Left lung (tissue), 10 donors: ENCODE results near the gene RSU1. TPM values are rescaled to one million over a fixed set of nuclear protein-coding genes. Genes with fewer than 3 reads are reported as not detected.

Source experiments
- ATAC-seq: fragments of 200-7000 bp; cut with Tn5 transposase; one replicate; pipeline ENCODE4 v1.9.1; 2020; ENCODE audit warnings: moderate library complexity
- DNase-seq, 4 donors: peaks; one replicate each; pipeline ENCODE4 v3.0.0-alpha.2; 2013 to 2020
- H3K27ac ChIP-seq, 2 donors: fragments of 200-600 bp; sonication (generic) in 1 of 2; one replicate each; pipeline versions ENCODE4 v1.5.0 to v1.8.0; 2020 to 2021
- H3K27me3 ChIP-seq, 2 donors: fragments of 200-600 bp; sonication (generic) in 1 of 2; one replicate each; pipeline versions ENCODE4 v1.5.0 to v1.8.0; 2020 to 2021
- H3K36me3 ChIP-seq, 2 donors: fragments of 200-600 bp; sonication (generic) in 1 of 2; one replicate each; pipeline versions ENCODE4 v1.5.0 to v1.8.0; 2020 to 2021
- H3K4me1 ChIP-seq, 2 donors: fragments of 200-600 bp; one replicate each; pipeline ENCODE4 v1.8.0; 2021
- H3K4me3 ChIP-seq, 2 donors: fragments of 200-600 bp; sonication (generic) in 1 of 2; one replicate each; pipeline versions ENCODE4 v1.5.0 to v1.8.0; 2020 to 2021; ENCODE audit warnings: mild to moderate bottlenecking in 1 of 2
- H3K9me3 ChIP-seq, 2 donors: fragments of 200-600 bp; sonication (generic) in 1 of 2; one replicate each; pipeline versions ENCODE4 v1.5.0 to v1.8.0; 2020 to 2021
- intact Hi-C, 2 donors: fragments of 100-400 bp; cut with DNase I; formaldehyde crosslinking; loops; one replicate each; pipeline versions ENCODE4 v1.11.2 to v1.14.2; 2022
- polyA plus RNA-seq, 6 donors: library from polyadenylated mRNA; unstranded; fragments of 120-200 nt; gene quantifications; one replicate each; pipeline ENCODE4 v1.2.1, GENCODE V29; 2013; ENCODE audit not compliant: insufficient read length in 6 of 6
- total RNA-seq, 2 donors: library from RNA; stranded (reverse); fragmentation: NEBNext Ultra II Directional; extraction: Animal tissue kit (Norgen Biotek cat#: 25700); gene quantifications; one replicate each; pipeline ENCODE4 v1.2.1, GENCODE V29; 2021
- TF ChIP-seq, protein P1 (sequence below), 2 donors: fragments of 200-600 bp; sonication (generic) in 1 of 2; IDR thresholded peaks; one replicate each; pipeline versions ENCODE4 v1.5.0 to v1.8.0; 2021; ENCODE audit warnings: antibody characterized with exemption in 2 of 2
- donor health status: DM: no; HTN: yes; CAD: no.
- donor health status: DM: no; HTN: no; CAD: no.

RSU1 gene
- total and polyA plus RNA-seq, 8 donors, result 68.1 to 114 (median 85.3) TPM

DNA sequence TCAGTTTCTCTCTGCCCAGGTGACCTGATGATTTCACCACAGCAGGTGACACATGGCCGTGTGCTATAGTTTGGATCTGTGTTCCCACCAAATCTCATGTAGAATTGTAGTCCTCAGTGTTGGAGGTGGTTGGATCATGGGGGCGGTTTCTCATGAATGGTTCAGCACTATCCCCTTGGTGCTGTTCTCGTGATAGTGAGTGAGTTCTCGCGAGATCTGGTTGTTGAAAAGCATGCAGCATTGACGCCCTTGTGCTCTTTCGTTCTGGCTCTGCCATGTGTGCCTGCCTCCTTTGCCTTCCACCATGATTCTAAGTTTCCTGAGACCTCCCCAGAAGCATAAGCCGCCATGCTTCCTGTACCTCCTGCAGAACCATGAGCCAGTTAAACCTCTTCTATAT, 210.3 kb downstream of the RSU1 start:
- no peaks in the 10 kb centered on the region for H3K9me3 ChIP-seq
- no peaks in the 10 kb centered on the region for H3K4me1 ChIP-seq
- intact Hi-C loops, result no loop called here
- ATAC-seq, result no peak
- TF ChIP-seq, protein P1, sequence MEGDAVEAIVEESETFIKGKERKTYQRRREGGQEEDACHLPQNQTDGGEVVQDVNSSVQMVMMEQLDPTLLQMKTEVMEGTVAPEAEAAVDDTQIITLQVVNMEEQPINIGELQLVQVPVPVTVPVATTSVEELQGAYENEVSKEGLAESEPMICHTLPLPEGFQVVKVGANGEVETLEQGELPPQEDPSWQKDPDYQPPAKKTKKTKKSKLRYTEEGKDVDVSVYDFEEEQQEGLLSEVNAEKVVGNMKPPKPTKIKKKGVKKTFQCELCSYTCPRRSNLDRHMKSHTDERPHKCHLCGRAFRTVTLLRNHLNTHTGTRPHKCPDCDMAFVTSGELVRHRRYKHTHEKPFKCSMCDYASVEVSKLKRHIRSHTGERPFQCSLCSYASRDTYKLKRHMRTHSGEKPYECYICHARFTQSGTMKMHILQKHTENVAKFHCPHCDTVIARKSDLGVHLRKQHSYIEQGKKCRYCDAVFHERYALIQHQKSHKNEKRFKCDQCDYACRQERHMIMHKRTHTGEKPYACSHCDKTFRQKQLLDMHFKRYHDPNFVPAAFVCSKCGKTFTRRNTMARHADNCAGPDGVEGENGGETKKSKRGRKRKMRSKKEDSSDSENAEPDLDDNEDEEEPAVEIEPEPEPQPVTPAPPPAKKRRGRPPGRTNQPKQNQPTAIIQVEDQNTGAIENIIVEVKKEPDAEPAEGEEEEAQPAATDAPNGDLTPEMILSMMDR (IDR thresholded peaks at IDR 0.05), result no peak
- DNase-seq, result no peak
- no peaks in the 10 kb centered on the region for H3K36me3 ChIP-seq
- no peak overlapping the region for H3K27ac ChIP-seq
- H3K4me3 ChIP-seq, result no peak overlapping the region
- H3K27me3 ChIP-seq, result no peaks in the 10 kb centered on the region

DNA sequence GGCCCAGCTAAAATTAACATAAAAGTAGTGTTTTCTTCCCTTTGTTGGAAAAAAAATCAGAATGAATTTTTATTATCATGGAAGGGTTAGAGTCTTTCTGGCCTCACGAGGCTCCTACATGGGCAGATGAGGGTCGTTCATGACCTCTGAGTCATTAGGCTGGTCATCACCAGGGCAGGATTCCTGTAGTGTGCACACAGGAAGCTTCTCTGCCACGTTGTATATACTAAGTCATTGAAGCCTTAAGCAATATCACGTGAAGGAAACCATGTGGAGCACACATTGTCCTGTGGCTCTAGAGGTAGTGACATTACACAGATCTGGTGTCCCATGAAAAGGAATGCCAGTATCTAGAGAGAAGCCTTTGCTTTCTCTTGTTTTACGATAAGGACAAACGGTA, 210.8 kb downstream of the RSU1 start:
- intact Hi-C loops, result no loop called here
- Histone ChIP-seq H3K4me1 (no peaks in the 10 kb centered on the region), H3K27me3 (no peaks in the 10 kb centered on the region), H3K9me3 (no peaks in the 10 kb centered on the region), H3K36me3 (no peaks in the 10 kb centered on the region), H3K27ac (no peak overlapping the region), H3K4me3 (no peak overlapping the region)
- ATAC-seq (no peak), DNase-seq (no peak)
- TF ChIP-seq, protein P1 (IDR thresholded peaks at IDR 0.05), result no peak

DNA sequence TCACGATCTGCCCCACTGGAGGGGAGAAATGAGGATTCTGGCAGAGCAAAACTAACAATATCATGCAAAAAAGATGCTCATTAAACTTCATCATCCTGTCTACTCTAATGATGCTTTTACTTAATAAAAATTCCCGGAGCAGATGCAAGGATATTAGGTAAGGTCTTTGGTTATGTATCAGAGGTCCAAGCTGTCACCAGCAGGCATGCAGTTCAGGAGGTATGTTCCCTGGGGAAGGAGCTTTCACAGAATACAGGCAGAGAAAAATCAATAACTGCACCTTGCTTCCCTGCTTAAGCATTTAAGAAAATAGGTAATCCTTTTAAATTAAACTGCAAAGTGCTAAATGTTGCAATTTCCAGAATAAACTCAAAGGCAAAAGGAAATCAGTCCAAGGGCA, 213.9 kb downstream of the RSU1 start:
- H3K4me3 ChIP-seq, result no peak overlapping the region
- H3K27ac ChIP-seq, result no peak overlapping the region
- peaks cover 0 to 4% of the 10 kb centered on the region in 2 donors for H3K36me3 ChIP-seq
- H3K27me3 ChIP-seq, result no peaks in the 10 kb centered on the region
- DNase-seq (no peak), ATAC-seq (no peak)
- intact Hi-C loops, result no loop called here
- no peaks in the 10 kb centered on the region for H3K9me3 ChIP-seq
- no peaks in the 10 kb centered on the region for H3K4me1 ChIP-seq
- TF ChIP-seq, protein P1 (IDR thresholded peaks at IDR 0.05), result no peak

DNA sequence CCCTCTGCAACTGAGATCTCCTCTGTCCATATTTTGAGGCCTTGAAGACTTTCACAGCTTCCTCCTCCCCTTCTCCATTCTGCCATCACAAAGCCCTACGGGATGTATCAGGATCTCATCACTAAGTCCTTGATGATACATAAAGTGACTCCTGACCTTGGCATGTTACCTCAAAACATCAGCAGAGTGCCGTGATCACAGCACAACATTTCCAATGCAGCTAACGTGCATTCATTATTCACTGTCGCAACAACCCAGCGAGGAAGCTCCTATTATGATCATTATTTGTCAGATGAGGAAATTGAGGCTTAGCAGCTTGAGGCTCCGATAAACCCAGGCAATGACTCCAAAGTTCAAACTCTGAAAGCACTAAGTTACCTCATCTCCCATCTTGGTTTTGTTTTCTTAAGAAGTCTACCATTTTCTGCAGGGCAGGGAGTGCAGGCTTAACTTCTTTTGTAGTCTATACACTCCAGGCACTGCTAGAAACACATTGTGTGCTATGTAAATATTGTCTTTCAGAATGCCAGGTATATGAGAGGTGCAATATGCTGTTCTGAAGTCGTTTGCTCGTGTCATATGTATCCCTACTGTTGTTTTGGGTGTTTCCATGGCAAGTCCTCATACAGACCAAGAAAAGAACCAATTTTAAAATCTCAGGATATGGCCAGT, 215.0 kb downstream of the RSU1 start:
- peaks cover 0 to 14% of the 10 kb centered on the region in 2 donors for H3K36me3 ChIP-seq
- DNase-seq (no peak), ATAC-seq (no peak)
- TF ChIP-seq, protein P1 (IDR thresholded peaks at IDR 0.05), result no peak
- intact Hi-C loops, result no loop called here
- no peaks in the 10 kb centered on the region for H3K4me1 ChIP-seq
- no peaks in the 10 kb centered on the region for H3K9me3 ChIP-seq
- H3K27me3 ChIP-seq, result no peaks in the 10 kb centered on the region
- no peak overlapping the region for H3K27ac ChIP-seq
- no peak overlapping the region for H3K4me3 ChIP-seq

DNA sequence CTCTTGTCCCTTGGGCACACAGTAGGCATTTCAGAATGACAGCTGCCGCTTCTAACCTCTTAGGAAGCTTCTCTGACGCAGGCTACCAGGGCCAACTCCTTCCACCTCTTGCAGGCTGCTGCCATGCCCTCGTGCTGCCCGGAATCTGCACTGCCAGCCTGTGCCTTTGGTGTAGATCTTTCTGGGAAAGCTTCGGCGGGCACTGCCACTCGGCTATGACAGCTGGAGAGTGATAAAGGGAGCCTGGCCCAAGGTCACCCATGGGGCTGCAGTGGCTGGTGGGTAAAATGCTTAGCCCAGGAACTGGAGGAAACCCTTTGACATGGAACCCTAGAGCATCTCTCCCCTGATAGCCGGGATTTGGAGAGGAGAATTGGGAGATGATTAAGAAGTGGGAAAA, 217.6 kb downstream of the RSU1 start:
- TF ChIP-seq, protein P1 (IDR thresholded peaks at IDR 0.05), result no peak
- Histone ChIP-seq H3K4me3 (no peak overlapping the region), H3K27me3 (no peaks in the 10 kb centered on the region), H3K27ac (no peak overlapping the region), H3K9me3 (no peaks in the 10 kb centered on the region), H3K36me3 (peaks cover 0 to 20% of the 10 kb centered on the region in 2 donors), H3K4me1 (no peaks in the 10 kb centered on the region)
- no peak for DNase-seq
- ATAC-seq, result no peak
- intact Hi-C loops, result no loop called here
